HCT116 (cell line): ENCODE data around the gene TTLL11. TPM values are rescaled to one million over a fixed set of nuclear protein-coding genes. Genes with fewer than 3 reads are reported as not detected.

Source experiments
- ATAC-seq: fragments of 200-7000 bp; cut with Tn5 transposase; 2 replicates; pipeline ENCODE4 v1.9.1; 2020; ENCODE audit warnings: mild to moderate bottlenecking, moderate library complexity
- BruUV-seq: library from RNA; stranded (reverse); fragments of 400-500 nt; replicated peaks from 2 replicates; lab custom pipeline; 2021; lab: Mats Ljungman, UMichigan
- CTCF ChIA-PET: fragments of 300-600 bp; sonication (Branson Sonifier 250); formaldehyde crosslinking; loops from one replicate; lab custom pipeline; 2021; ENCODE audit warnings: antibody characterized with exemption; lab: Charles Lee
- POLR2A ChIA-PET: fragments of 300-600, 350-600 bp; sonication (Branson Sonifier 250); formaldehyde crosslinking; loops from one replicate; lab custom pipeline; 2021; ENCODE audit warnings: antibody characterized with exemption; lab: Charles Lee
- RAD21 ChIA-PET, 2 experiments: fragments of 300-600 bp; sonication (Branson Sonifier 250); formaldehyde crosslinking; loops; one replicate each; lab custom pipeline; 2023; ENCODE audit warnings: low total read pairs in 2 of 2; ENCODE audit not compliant: uncharacterized antibody in 2 of 2, unreplicated experiment in 2 of 2, low non-redundant PET in 1 of 2; lab: Charles Lee
- DNase-seq: peaks from one replicate; pipeline ENCODE4 v3.0.0-alpha.2; 2010; ENCODE audit warnings: low read depth, low spot score
- H2AFZ ChIP-seq: fragments of 200-600 bp; shearing (Covaris generic), sonication (generic); 2 replicates; pipeline ENCODE4 v1.6.1; 2017; ENCODE audit warnings: low read depth, mixed run types, mixed read lengths, antibody characterized with exemption, low read length; ENCODE audit not compliant: poor library complexity, severe bottlenecking
- H3K27ac ChIP-seq: 2 replicates; pipeline ENCODE4 v1.5.1; 2012; ENCODE audit warnings: low read depth, low read length
- H3K27me3 ChIP-seq: fragments of 200-600 bp; sonication (generic); 2 replicates; pipeline ENCODE4 v1.6.1; 2016; ENCODE audit warnings: mixed run types, low read length, mixed read lengths; ENCODE audit not compliant: insufficient read depth
- H3K36me3 ChIP-seq, 2 experiments: fragments of 200-500 bp in 1 of 2; fragments of 200-600 bp in 1 of 2; sonication (Bioruptor generic) in 1 of 2; sonication (generic) in 1 of 2; 2 replicates each; pipeline versions ENCODE4 v1.5.1 to v1.6.1; 2014 to 2016; ENCODE audit warnings: low read length in 2 of 2, inconsistent platforms in 1 of 2, mixed read lengths in 1 of 2, mixed run types in 1 of 2; ENCODE audit not compliant: insufficient read depth in 2 of 2, control insufficient read depth in 1 of 2
- H3K4me1 ChIP-seq, 2 experiments: fragments of 200-600 bp in 1 of 2; sonication (generic) in 1 of 2; 2 replicates each; pipeline versions ENCODE4 v1.5.1 to v1.6.1; 2012 to 2017; ENCODE audit warnings: low read length in 2 of 2, inconsistent platforms in 1 of 2, mild to moderate bottlenecking in 1 of 2, mixed read lengths in 1 of 2, mixed run types in 1 of 2, moderate library complexity in 1 of 2; ENCODE audit not compliant: insufficient read depth in 2 of 2, control insufficient read depth in 1 of 2
- H3K4me2 ChIP-seq: fragments of 200-600 bp; sonication (generic); 2 replicates; pipeline ENCODE4 v1.6.1; 2017; ENCODE audit warnings: mixed run types, low read length, mixed read lengths
- H3K4me3 ChIP-seq, 2 experiments: fragments of 200-600 bp in 1 of 2; sonication (generic) in 1 of 2; replicated peaks in 1 of 2; 2 replicates each; pipeline ENCODE4 v1.5.1; 2011 to 2016; ENCODE audit warnings: low read length in 2 of 2, control low read depth in 1 of 2, low read depth in 1 of 2, mild to moderate bottlenecking in 1 of 2, mixed read lengths in 1 of 2, mixed run types in 1 of 2
- H3K79me2 ChIP-seq: fragments of 200-600 bp; sonication (generic); 2 replicates; pipeline ENCODE4 v1.6.1; 2017; ENCODE audit warnings: mild to moderate bottlenecking, mixed run types, low read length, moderate library complexity, mixed read lengths; ENCODE audit not compliant: insufficient read depth
- H3K9ac ChIP-seq: fragments of 200-600 bp; sonication (generic); 2 replicates; pipeline ENCODE4 v1.6.1; 2016; ENCODE audit warnings: low read length, mixed read lengths
- H3K9me2 ChIP-seq: fragments of 200-600 bp; sonication (generic), shearing (Covaris generic); 2 replicates; pipeline ENCODE4 v1.6.1; 2017; ENCODE audit warnings: mixed run types, mild to moderate bottlenecking, moderate library complexity; ENCODE audit not compliant: insufficient read depth
- H3K9me3 ChIP-seq, 2 experiments: fragments of 200-500 bp in 1 of 2; fragments of 200-600 bp in 1 of 2; sonication (Bioruptor generic) in 1 of 2; sonication (generic) in 1 of 2; 2 replicates each; pipeline ENCODE4 v1.6.1; 2014 to 2017; ENCODE audit warnings: low read length in 2 of 2, mixed read lengths in 2 of 2, inconsistent platforms in 1 of 2, low read depth in 1 of 2, mild to moderate bottlenecking in 1 of 2, mixed run types in 1 of 2, moderate library complexity in 1 of 2; ENCODE audit not compliant: control insufficient read depth in 1 of 2, insufficient read depth in 1 of 2
- H4K20me1 ChIP-seq: fragments of 200-600 bp; sonication (generic), shearing (Covaris generic); 2 replicates; pipeline ENCODE4 v1.6.1; 2017; ENCODE audit warnings: mixed run types, mild to moderate bottlenecking, moderate library complexity; ENCODE audit not compliant: insufficient read depth
- ATF3 ChIP-seq: IDR thresholded peaks from 2 replicates; pipeline ENCODE4 v1.6.1; 2012
- CBX3 ChIP-seq: IDR thresholded peaks from 2 replicates; pipeline ENCODE4 v1.6.1; 2012; ENCODE audit warnings: low read depth
- CEBPB ChIP-seq: IDR thresholded peaks from 2 replicates; pipeline ENCODE4 v1.6.1; 2012; ENCODE audit warnings: low read depth
- CTCF ChIP-seq, 3 experiments: fragments of 200-600 bp in 1 of 3; sonication (generic) in 1 of 3; IDR thresholded peaks in 2 of 3; conservative IDR thresholded peaks in 1 of 3; 2 replicates each; pipeline ENCODE4 v1.5.1; 2012 to 2017; ENCODE audit warnings: low read depth in 2 of 3, low read length in 2 of 3, antibody characterized with exemption in 1 of 3, borderline replicate concordance in 1 of 3, control low read depth in 1 of 3, mild to moderate bottlenecking in 1 of 3, mixed read lengths in 1 of 3, mixed run types in 1 of 3, moderate library complexity in 1 of 3; ENCODE audit not compliant: insufficient read depth in 1 of 3
- ELF1 ChIP-seq: IDR thresholded peaks from 2 replicates; pipeline ENCODE4 v1.6.1; 2012; ENCODE audit warnings: low read depth, borderline replicate concordance
- EZH2 ChIP-seq: fragments of 200-600 bp; sonication (generic); IDR thresholded peaks from 2 replicates; pipeline ENCODE4 v1.6.1; 2017; ENCODE audit warnings: antibody characterized with exemption, mixed run types
- EZH2phosphoT487 ChIP-seq: fragments of 200-600 bp; IDR thresholded peaks from 2 replicates; pipeline ENCODE4 v1.6.1; 2018; ENCODE audit warnings: antibody characterized with exemption, borderline replicate concordance
- FOSL1 ChIP-seq: IDR thresholded peaks from 2 replicates; pipeline ENCODE4 v1.6.1; 2012; ENCODE audit warnings: low read depth
- JUND ChIP-seq: IDR thresholded peaks from 2 replicates; pipeline ENCODE4 v1.6.1; 2012
- RAD21 ChIP-seq: IDR thresholded peaks from 2 replicates; pipeline ENCODE4 v1.6.1; 2012; ENCODE audit warnings: low read depth, mild to moderate bottlenecking
- TCF7L2 ChIP-seq: IDR thresholded peaks from 2 replicates; pipeline ENCODE4 v1.7.0; 2011; ENCODE audit warnings: borderline replicate concordance, inconsistent platforms; ENCODE audit not compliant: insufficient read depth, insufficient read length; ENCODE audit errors: extremely low read depth
- YY1 ChIP-seq: IDR thresholded peaks from 2 replicates; pipeline ENCODE4 v1.6.1; 2011; ENCODE audit warnings: low read length, low read depth, moderate library complexity, mild to moderate bottlenecking; ENCODE audit not compliant: insufficient replicate concordance; ENCODE audit errors: extremely low read depth
- ZBTB33 ChIP-seq: IDR thresholded peaks from 2 replicates; pipeline ENCODE4 v1.6.1; 2011; ENCODE audit warnings: mild to moderate bottlenecking, low read length, moderate library complexity; ENCODE audit not compliant: insufficient replicate concordance; ENCODE audit errors: extremely low read depth
- intact Hi-C: fragments of 100-400 bp; cut with micrococcal nuclease; formaldehyde crosslinking; loops from 2 replicates; pipeline ENCODE4 v1.10.0; 2022
- total RNA-seq: library from RNA; stranded (reverse); gene quantifications from one replicate; pipeline ENCODE4 v1.2.1, GENCODE V29; 2021; ENCODE audit not compliant: unreplicated experiment

Gene TTLL11
- total RNA-seq, 1 experiment from 2014 or later, result 2.2 TPM

- ATAC-seq (no peak), DNase-seq (no peak)
- Histone ChIP-seq H3K27ac (no peak overlapping the region), H4K20me1 (no peaks in the 10 kb centered on the region), H3K4me3 (no peak overlapping the region), H3K27me3 (no peaks in the 10 kb centered on the region), H3K9me2 (no peaks in the 10 kb centered on the region), H3K9me3 (no peaks in the 10 kb centered on the region), H3K9ac (no peak overlapping the region), H3K36me3 (no peaks in the 10 kb centered on the region), H3K4me2 (no peak overlapping the region), H2AFZ (no peak overlapping the region), H3K79me2 (no peaks in the 10 kb centered on the region), H3K4me1 (no peaks in the 10 kb centered on the region)
- no TSS peak for BruUV-seq
- intact Hi-C loops, result no loop called here
- ChIA-PET CTCF (no interaction called here), RAD21 (no interaction called here), POLR2A (no interaction called here)
- TF ChIP-seq CBX3, result no peak
- no peak for TF ChIP-seq JUND
- TF ChIP-seq EZH2, result no peak
- no peak for TF ChIP-seq TCF7L2
- TF ChIP-seq ELF1, result no peak
- no peak for TF ChIP-seq EZH2phosphoT487
- no peak for TF ChIP-seq RAD21
- TF ChIP-seq FOSL1, result no peak
- no peak for TF ChIP-seq ZBTB33
- no peak for TF ChIP-seq YY1
- no peak for TF ChIP-seq CEBPB
- no peak for TF ChIP-seq CTCF (IDR thresholded peaks at IDR 0.05 in 2 of 3, conservative IDR thresholded peaks at IDR 0.05 in 1 of 3; ENCODE audit: borderline replicate concordance in 1 of 3, insufficient read depth in 1 of 3, low read depth in 2 of 3, low read length in 2 of 3)
- TF ChIP-seq ATF3, result no peak
Measured at GRCh38 chr9:122084026-122084675, 9.0 kb downstream of the TTLL11 start.
